Neural cell (in vitro differentiated cells): ENCODE results near the gene GPC3. TPM values are rescaled to one million over a fixed set of nuclear protein-coding genes. Genes with fewer than 3 reads are reported as not detected.
"Not testable (repeated sequence)": the region's sequence is repeated elsewhere in the genome, so short reads cannot be mapped to it uniquely, and the experiment has no call there.

ENCODE experiments used
- H2AFZ ChIP-seq: fragments of 200-600, 300-800 bp; sonication (generic), shearing (Covaris generic); 2 replicates; pipeline ENCODE4 v1.6.0; 2014; ENCODE audit warnings: low read depth, mild to moderate bottlenecking, antibody characterized with exemption, low read length, moderate library complexity
- H3F3A ChIP-seq: fragments of 200-600 bp; shearing (Covaris generic); 2 replicates; pipeline ENCODE4 v1.6.1; 2016; ENCODE audit warnings: mild to moderate bottlenecking, moderate library complexity, mixed read lengths, antibody characterized with exemption, low read length; ENCODE audit not compliant: insufficient read depth, poor library complexity, severe bottlenecking
- H3K27ac ChIP-seq: fragments of 200-600, 300-800 bp; sonication (generic), shearing (Covaris generic); 2 replicates; pipeline ENCODE4 v1.5.1; 2014; ENCODE audit warnings: mild to moderate bottlenecking, low read length, moderate library complexity
- H3K27me3 ChIP-seq: fragments of 300-800, 200-600 bp; sonication (generic), shearing (Covaris generic); 2 replicates; pipeline ENCODE4 v1.6.0; 2014; ENCODE audit warnings: mild to moderate bottlenecking, low read depth, low read length, moderate library complexity; ENCODE audit not compliant: insufficient read depth
- H3K36me3 ChIP-seq: fragments of 300-800, 200-600 bp; sonication (generic), shearing (Covaris generic); 2 replicates; pipeline ENCODE4 v1.5.1; 2014; ENCODE audit warnings: mild to moderate bottlenecking, antibody characterized with exemption, low read length, moderate library complexity; ENCODE audit not compliant: insufficient read depth
- H3K4me2 ChIP-seq: fragments of 300-800, 200-600 bp; sonication (generic), shearing (Covaris generic); 2 replicates; pipeline ENCODE4 v1.6.0; 2014; ENCODE audit warnings: mild to moderate bottlenecking, low read length
- H3K4me3 ChIP-seq: fragments of 300-800, 200-600 bp; sonication (generic), shearing (Covaris generic); 2 replicates; pipeline ENCODE4 v1.5.1; 2014; ENCODE audit warnings: mild to moderate bottlenecking, low read length, moderate library complexity
- H3K79me2 ChIP-seq: fragments of 200-600 bp; shearing (Covaris generic); replicated peaks from 2 replicates; pipeline ENCODE4 v1.6.0; 2014; ENCODE audit warnings: mild to moderate bottlenecking, low read length, moderate library complexity; ENCODE audit not compliant: insufficient read depth
- H3K9ac ChIP-seq: fragments of 300-800, 200-600 bp; sonication (generic), shearing (Covaris generic); 2 replicates; pipeline ENCODE4 v1.6.1; 2016; ENCODE audit warnings: mild to moderate bottlenecking, low read length, mixed read lengths
- H3K9me2 ChIP-seq: fragments of 200-600 bp; shearing (Covaris generic); 2 replicates; pipeline ENCODE4 v1.6.1; 2016; ENCODE audit warnings: mild to moderate bottlenecking, low read length, mixed read lengths; ENCODE audit not compliant: insufficient read depth
- H3K9me3 ChIP-seq: fragments of 200-600, 300-800 bp; sonication (generic), shearing (Covaris generic); 2 replicates; pipeline ENCODE4 v1.6.1; 2016; ENCODE audit warnings: mild to moderate bottlenecking, mixed run types, low read length, moderate library complexity, mixed read lengths
- H4K20me1 ChIP-seq: fragments of 200-600 bp; shearing (Covaris generic); 2 replicates; pipeline ENCODE4 v1.6.1; 2016; ENCODE audit warnings: mild to moderate bottlenecking, mixed run types; ENCODE audit not compliant: insufficient read depth
- EP300 ChIP-seq: fragments of 450-650 bp; conservative IDR thresholded peaks from 2 replicates; pipeline ENCODE4 v1.6.1; 2014; ENCODE audit warnings: antibody characterized with exemption, mild to moderate bottlenecking, moderate library complexity; ENCODE audit not compliant: poor library complexity, severe bottlenecking
- MXI1 ChIP-seq: fragments of 450-650 bp; conservative IDR thresholded peaks from 2 replicates; pipeline ENCODE4 v1.6.1; 2014; ENCODE audit warnings: antibody characterized with exemption, mild to moderate bottlenecking; ENCODE audit not compliant: poor library complexity, severe bottlenecking
- POLR2AphosphoS5 ChIP-seq: IDR thresholded peaks from 2 replicates; pipeline ENCODE4 v1.6.1; 2012
- SMC3 ChIP-seq: fragments of 450-650 bp; conservative IDR thresholded peaks from 2 replicates; pipeline ENCODE4 v1.6.1; 2014; ENCODE audit warnings: antibody characterized with exemption, mild to moderate bottlenecking, moderate library complexity; ENCODE audit not compliant: poor library complexity
- TAF1 ChIP-seq: IDR thresholded peaks from 2 replicates; pipeline ENCODE4 v1.6.1; 2012; ENCODE audit warnings: low read depth
- polyA plus RNA-seq: library from polyadenylated mRNA; depleted of rRNA; stranded (reverse); fragments of >200 nt; gene quantifications from 2 replicates; pipeline ENCODE4 v1.2.3, GENCODE V29; 2014
- TF ChIP-seq, protein P1 (sequence below): IDR thresholded peaks from 2 replicates; pipeline ENCODE4 v1.6.1; 2012; ENCODE audit warnings: borderline replicate concordance

Gene GPC3
- polyA plus RNA-seq, 1 donor from 2014 or later = 2.1 TPM

DNA sequence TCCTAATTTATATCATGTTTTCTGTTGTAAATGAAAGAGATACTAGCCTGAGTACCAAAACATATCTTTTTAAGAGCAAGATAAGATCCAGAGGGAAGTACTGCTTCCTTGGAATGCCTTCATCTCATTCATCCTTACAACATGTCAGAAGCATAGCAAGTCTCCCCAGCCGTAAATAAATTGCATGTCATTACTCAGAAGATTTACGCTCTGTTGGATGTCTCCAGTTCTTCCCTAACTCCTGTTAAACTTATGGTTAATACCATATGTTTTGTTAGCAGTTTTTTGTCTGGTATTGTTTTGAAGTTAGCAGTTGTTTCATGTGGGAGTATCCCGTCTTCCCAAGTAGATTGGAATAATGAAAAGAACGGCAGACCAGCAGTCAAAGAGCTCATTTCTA, 7.5 kb upstream of the GPC3 start:
- no peak for TF ChIP-seq POLR2AphosphoS5
- TF ChIP-seq SMC3 = no peak
- TF ChIP-seq EP300 = no peak
- TF ChIP-seq, protein P1, sequence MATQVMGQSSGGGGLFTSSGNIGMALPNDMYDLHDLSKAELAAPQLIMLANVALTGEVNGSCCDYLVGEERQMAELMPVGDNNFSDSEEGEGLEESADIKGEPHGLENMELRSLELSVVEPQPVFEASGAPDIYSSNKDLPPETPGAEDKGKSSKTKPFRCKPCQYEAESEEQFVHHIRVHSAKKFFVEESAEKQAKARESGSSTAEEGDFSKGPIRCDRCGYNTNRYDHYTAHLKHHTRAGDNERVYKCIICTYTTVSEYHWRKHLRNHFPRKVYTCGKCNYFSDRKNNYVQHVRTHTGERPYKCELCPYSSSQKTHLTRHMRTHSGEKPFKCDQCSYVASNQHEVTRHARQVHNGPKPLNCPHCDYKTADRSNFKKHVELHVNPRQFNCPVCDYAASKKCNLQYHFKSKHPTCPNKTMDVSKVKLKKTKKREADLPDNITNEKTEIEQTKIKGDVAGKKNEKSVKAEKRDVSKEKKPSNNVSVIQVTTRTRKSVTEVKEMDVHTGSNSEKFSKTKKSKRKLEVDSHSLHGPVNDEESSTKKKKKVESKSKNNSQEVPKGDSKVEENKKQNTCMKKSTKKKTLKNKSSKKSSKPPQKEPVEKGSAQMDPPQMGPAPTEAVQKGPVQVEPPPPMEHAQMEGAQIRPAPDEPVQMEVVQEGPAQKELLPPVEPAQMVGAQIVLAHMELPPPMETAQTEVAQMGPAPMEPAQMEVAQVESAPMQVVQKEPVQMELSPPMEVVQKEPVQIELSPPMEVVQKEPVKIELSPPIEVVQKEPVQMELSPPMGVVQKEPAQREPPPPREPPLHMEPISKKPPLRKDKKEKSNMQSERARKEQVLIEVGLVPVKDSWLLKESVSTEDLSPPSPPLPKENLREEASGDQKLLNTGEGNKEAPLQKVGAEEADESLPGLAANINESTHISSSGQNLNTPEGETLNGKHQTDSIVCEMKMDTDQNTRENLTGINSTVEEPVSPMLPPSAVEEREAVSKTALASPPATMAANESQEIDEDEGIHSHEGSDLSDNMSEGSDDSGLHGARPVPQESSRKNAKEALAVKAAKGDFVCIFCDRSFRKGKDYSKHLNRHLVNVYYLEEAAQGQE = no peak
- TF ChIP-seq MXI1 = no peak
- H3K79me2 ChIP-seq = no peaks in the 10 kb centered on the region
- no peak overlapping the region for H3K9ac ChIP-seq
- no peaks in the 10 kb centered on the region for H4K20me1 ChIP-seq
- H3K27ac ChIP-seq = no peak overlapping the region
- H3K27me3 ChIP-seq = no peaks in the 10 kb centered on the region
- H3K9me3 ChIP-seq = no peaks in the 10 kb centered on the region
- H3K4me3 ChIP-seq = no peak overlapping the region
- H2AFZ ChIP-seq = no peak overlapping the region
- no peaks in the 10 kb centered on the region for H3K36me3 ChIP-seq
- H3F3A ChIP-seq = no peaks in the 10 kb centered on the region
- H3K9me2 ChIP-seq = no peaks in the 10 kb centered on the region
- no peak overlapping the region for H3K4me2 ChIP-seq

- TF ChIP-seq TAF1 = no peak
- TF ChIP-seq, protein P1 = no peak
- no peaks in the 10 kb centered on the region for H3K27me3 ChIP-seq
- no peak overlapping the region for H2AFZ ChIP-seq
- H3F3A ChIP-seq = no peaks in the 10 kb centered on the region
- H3K27ac ChIP-seq = no peak overlapping the region
- H4K20me1 ChIP-seq = no peaks in the 10 kb centered on the region
- H3K4me2 ChIP-seq = no peak overlapping the region
- H3K9ac ChIP-seq = no peak overlapping the region
- H3K79me2 ChIP-seq = no peaks in the 10 kb centered on the region
- no peaks in the 10 kb centered on the region for H3K9me3 ChIP-seq
- H3K4me3 ChIP-seq = no peak overlapping the region
- H3K36me3 ChIP-seq = no peaks in the 10 kb centered on the region
- H3K9me2 ChIP-seq = no peaks in the 10 kb centered on the region
These were observed 6.4 kb upstream of the GPC3 start for GRCh38 chrX:133991814-133992213.

DNA sequence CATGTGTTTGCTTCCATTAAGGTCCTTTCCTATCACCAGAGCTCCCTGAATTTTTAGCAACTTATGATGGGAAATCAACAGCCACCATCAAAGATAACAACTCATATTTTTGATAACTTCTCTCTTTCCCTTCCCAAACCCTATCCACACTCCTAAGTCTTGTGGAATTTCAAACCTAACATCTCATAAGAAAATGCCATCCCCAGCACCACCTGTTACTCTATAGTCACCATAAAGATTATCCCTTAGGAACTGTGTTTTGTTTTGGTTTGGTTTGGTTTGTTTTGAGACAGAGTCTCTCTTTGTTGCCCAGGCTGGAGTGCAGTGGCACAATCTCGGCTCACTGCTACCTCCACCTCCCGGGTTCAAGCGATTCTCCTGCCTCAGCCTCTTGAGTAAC, 5.7 kb upstream of the GPC3 start:
- H3F3A ChIP-seq, H3K4me3 ChIP-seq, H3K9ac ChIP-seq, H3K4me2 ChIP-seq, H4K20me1 ChIP-seq, H3K36me3 ChIP-seq, H3K79me2 ChIP-seq, H2AFZ ChIP-seq, H3K27me3 ChIP-seq, H3K9me2 ChIP-seq, H3K27ac ChIP-seq, H3K9me3 ChIP-seq: not testable (repeated sequence)
